ENCODE data around the gene EN2.

The EN2 gene

DNA sequence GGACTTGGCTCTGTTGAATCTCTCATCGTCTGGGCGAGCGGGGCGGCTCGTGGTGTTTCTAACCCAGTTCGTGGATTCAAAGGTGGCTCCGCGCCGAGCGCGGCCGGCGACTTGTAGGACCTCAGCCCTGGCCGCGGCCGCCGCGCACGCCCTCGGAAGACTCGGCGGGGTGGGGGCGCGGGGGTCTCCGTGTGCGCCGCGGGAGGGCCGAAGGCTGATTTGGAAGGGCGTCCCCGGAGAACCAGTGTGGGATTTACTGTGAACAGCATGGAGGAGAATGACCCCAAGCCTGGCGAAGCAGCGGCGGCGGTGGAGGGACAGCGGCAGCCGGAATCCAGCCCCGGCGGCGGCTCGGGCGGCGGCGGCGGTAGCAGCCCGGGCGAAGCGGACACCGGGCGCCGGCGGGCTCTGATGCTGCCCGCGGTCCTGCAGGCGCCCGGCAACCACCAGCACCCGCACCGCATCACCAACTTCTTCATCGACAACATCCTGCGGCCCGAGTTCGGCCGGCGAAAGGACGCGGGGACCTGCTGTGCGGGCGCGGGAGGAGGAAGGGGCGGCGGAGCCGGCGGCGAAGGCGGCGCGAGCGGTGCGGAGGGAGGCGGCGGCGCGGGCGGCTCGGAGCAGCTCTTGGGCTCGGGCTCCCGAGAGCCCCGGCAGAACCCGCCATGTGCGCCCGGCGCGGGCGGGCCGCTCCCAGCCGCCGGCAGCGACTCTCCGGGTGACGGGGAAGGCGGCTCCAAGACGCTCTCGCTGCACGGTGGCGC, at the start of gene EN2:
TSS of gene EN2 (plus strand) at position 19 of the 767 bp plus-strand sequence. CDS start at position 268, 249 bp downstream.
- TF ChIP-seq ZBTB7A (IDR thresholded peaks at IDR 0.05; ENCODE audit: low read depth) (no peak), NFIC (IDR thresholded peaks at IDR 0.05) (no peak)

DNA sequence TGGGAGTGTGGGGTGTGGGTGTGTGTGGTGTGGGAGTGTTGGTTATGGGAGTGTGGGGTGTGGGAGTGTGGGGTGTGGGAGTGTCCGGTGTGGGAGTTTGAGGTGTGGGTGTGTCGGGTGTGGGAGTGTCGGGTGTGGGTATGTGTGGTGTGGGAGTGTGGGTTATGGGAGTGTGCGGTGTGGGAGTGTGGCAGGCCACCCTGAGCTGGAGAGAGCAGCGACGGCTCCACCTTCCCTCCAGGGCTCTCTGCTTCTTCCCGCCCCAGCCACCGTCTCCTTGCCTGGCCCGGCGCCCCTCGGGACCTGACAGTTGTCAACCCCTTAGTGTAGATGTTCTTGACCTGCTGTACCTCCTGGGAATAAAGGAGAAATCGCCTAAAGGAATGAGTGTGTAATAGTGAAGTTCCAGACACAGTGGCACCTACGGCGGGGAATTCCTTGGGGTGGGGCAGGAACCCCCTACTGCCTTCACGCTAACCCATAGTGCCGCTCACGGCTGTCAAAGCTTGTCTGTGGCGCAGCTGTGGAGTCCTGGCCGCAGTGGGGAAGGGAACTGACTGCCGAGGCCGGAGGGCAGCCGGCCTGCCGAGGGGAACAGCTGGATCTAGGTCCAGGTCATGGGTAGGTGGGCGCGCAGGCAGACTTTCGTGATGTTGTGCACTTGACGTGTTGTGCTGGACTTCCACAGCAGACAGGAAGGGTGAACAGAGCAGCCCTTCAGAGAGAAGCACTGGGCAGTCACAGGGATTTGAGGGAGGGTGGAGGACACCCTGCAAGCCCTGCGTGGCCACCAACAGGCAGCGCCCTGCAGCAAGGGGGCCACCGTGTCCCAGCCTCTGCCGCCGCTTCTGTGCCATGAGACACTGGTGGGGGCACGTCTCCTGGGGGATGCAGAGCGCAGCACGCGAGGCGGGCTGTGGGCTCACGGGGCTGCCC, 49.0 kb upstream of the EN2 start:
- no peak for TF ChIP-seq EP300 (IDR thresholded peaks at IDR 0.05; ENCODE audit: borderline replicate concordance)
- TF ChIP-seq TAF1 (IDR thresholded peaks at IDR 0.05; ENCODE audit: low read depth): no peak
- no peak for TF ChIP-seq TCF12 (IDR thresholded peaks at IDR 0.05; ENCODE audit: low read depth)
- TF ChIP-seq RAD21 (IDR thresholded peaks at IDR 0.05; ENCODE audit: low read depth): no peak
- no peak for TF ChIP-seq YY1 (IDR thresholded peaks at IDR 0.05; ENCODE audit: low read depth)
- TF ChIP-seq EGR1 (IDR thresholded peaks at IDR 0.05): no peak
- no peak for TF ChIP-seq ZBTB7A (IDR thresholded peaks at IDR 0.05; ENCODE audit: low read depth)
- TF ChIP-seq TEAD4 (IDR thresholded peaks at IDR 0.05): no peak
- TF ChIP-seq, protein P1, sequence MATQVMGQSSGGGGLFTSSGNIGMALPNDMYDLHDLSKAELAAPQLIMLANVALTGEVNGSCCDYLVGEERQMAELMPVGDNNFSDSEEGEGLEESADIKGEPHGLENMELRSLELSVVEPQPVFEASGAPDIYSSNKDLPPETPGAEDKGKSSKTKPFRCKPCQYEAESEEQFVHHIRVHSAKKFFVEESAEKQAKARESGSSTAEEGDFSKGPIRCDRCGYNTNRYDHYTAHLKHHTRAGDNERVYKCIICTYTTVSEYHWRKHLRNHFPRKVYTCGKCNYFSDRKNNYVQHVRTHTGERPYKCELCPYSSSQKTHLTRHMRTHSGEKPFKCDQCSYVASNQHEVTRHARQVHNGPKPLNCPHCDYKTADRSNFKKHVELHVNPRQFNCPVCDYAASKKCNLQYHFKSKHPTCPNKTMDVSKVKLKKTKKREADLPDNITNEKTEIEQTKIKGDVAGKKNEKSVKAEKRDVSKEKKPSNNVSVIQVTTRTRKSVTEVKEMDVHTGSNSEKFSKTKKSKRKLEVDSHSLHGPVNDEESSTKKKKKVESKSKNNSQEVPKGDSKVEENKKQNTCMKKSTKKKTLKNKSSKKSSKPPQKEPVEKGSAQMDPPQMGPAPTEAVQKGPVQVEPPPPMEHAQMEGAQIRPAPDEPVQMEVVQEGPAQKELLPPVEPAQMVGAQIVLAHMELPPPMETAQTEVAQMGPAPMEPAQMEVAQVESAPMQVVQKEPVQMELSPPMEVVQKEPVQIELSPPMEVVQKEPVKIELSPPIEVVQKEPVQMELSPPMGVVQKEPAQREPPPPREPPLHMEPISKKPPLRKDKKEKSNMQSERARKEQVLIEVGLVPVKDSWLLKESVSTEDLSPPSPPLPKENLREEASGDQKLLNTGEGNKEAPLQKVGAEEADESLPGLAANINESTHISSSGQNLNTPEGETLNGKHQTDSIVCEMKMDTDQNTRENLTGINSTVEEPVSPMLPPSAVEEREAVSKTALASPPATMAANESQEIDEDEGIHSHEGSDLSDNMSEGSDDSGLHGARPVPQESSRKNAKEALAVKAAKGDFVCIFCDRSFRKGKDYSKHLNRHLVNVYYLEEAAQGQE (IDR thresholded peaks at IDR 0.05; ENCODE audit: low read depth): no peak
- no peak for TF ChIP-seq CEBPB (IDR thresholded peaks at IDR 0.05)
- TF ChIP-seq, protein P2, sequence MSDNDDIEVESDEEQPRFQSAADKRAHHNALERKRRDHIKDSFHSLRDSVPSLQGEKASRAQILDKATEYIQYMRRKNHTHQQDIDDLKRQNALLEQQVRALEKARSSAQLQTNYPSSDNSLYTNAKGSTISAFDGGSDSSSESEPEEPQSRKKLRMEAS (IDR thresholded peaks at IDR 0.05): no peak
- TF ChIP-seq NFIC (IDR thresholded peaks at IDR 0.05): no peak
- TF ChIP-seq CREB1 (IDR thresholded peaks at IDR 0.05; ENCODE audit: low read depth): no peak

DNA sequence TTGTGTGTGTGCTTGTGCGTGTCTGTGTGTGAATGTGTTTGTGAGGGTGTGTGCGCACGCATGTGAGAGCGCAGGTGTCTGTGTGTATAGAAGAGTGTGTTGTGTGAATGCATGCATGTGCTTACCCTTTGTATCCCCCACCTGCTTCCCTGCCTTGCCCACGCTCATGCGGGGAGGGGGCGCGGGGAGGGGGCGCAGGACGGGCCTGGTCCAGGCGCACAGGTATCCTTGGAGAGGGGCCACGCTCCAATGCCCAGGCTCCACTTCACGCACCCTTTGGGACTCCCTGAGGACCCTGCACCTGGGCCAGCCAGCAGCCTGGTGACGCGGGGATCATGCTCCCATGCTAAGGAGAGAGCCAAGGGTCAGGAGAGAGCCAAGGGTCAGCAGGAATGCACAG, 47.9 kb upstream of the EN2 start:
- TF ChIP-seq TCF12 (IDR thresholded peaks at IDR 0.05; ENCODE audit: low read depth) (no peak), CEBPB (IDR thresholded peaks at IDR 0.05) (no peak), EP300 (IDR thresholded peaks at IDR 0.05; ENCODE audit: borderline replicate concordance) (no peak), FOXM1 (IDR thresholded peaks at IDR 0.05; ENCODE audit: borderline replicate concordance, low read depth) (no peak), EGR1 (IDR thresholded peaks at IDR 0.05) (no peak), RAD21 (IDR thresholded peaks at IDR 0.05; ENCODE audit: low read depth) (no peak), ZBTB7A (IDR thresholded peaks at IDR 0.05; ENCODE audit: low read depth) (no peak), TEAD4 (IDR thresholded peaks at IDR 0.05) (no peak), TAF1 (IDR thresholded peaks at IDR 0.05; ENCODE audit: low read depth) (no peak)
- TF ChIP-seq, protein P3, sequence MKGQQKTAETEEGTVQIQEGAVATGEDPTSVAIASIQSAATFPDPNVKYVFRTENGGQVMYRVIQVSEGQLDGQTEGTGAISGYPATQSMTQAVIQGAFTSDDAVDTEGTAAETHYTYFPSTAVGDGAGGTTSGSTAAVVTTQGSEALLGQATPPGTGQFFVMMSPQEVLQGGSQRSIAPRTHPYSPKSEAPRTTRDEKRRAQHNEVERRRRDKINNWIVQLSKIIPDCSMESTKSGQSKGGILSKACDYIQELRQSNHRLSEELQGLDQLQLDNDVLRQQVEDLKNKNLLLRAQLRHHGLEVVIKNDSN (IDR thresholded peaks at IDR 0.05): no peak
- TF ChIP-seq, protein P1 (IDR thresholded peaks at IDR 0.05; ENCODE audit: low read depth): no peak

DNA sequence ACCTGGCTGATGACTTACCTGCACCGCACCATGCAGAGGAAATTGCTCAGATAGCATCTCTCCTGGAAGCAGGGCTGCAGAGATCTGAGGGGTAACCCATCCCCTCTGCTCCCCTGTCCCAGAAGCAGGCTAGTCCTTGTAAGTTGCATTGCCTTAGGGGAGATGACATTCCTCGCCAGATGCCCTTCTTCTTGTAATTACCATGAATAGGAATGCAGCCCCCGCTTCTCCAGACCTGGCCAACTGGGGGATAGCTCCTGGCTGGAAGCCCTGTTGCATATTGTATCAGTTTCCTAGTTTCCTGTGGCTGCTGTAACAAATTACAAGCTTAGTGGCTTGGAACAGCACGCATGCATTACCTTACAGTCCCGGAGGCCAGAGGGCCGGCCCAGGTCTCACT, 47.5 kb upstream of the EN2 start:
- TF ChIP-seq, protein P3 (IDR thresholded peaks at IDR 0.05): no peak
- TF ChIP-seq ZBTB7A (IDR thresholded peaks at IDR 0.05; ENCODE audit: low read depth) (no peak), FOXM1 (IDR thresholded peaks at IDR 0.05; ENCODE audit: borderline replicate concordance, low read depth) (no peak), CEBPB (IDR thresholded peaks at IDR 0.05) (no peak), TEAD4 (IDR thresholded peaks at IDR 0.05) (no peak), RAD21 (IDR thresholded peaks at IDR 0.05; ENCODE audit: low read depth) (no peak)
- TF ChIP-seq, protein P1 (IDR thresholded peaks at IDR 0.05; ENCODE audit: low read depth): no peak

All from Ishikawa (cell line).